ENCODE measurements around the gene BTBD8. TPM values are rescaled to one million over a fixed set of nuclear protein-coding genes. Genes with fewer than 3 reads are reported as not detected.

Gene BTBD8
- total RNA-seq, 4 donors from 2014 or later = 0.90 to 5.7 (median 3.4) TPM

DNA sequence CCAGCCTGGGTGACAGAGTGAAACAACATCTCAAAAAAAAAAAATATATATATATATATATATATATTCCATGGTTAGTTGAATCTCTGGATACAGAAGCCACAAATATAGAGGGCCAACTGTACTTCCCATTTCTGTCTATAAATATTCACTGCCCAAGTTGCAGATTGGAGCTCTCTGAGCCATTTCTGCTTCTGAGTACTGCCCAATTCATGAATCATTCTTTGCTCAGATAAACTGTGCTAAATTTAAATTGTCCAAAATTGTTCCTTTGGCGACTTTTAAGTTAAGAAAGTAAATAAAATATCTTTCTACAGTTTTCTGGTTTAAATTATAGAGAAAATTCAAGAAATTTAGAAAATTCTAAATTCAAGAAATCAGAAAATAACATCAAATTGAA, 114.4 kb downstream of the BTBD8 start:
- ATAC-seq = no peak
- Histone ChIP-seq H3K9me3 (no peaks in the 10 kb centered on the region), H3K4me1 (no peaks in the 10 kb centered on the region), H3K27me3 (no peaks in the 10 kb centered on the region), H3K4me3 (no peak overlapping the region), H3K27ac (no peak overlapping the region), H3K36me3 (no peaks in the 10 kb centered on the region)
- TF ChIP-seq POLR2A (IDR thresholded peaks at IDR 0.05) = no peak
- TF ChIP-seq, protein P1, sequence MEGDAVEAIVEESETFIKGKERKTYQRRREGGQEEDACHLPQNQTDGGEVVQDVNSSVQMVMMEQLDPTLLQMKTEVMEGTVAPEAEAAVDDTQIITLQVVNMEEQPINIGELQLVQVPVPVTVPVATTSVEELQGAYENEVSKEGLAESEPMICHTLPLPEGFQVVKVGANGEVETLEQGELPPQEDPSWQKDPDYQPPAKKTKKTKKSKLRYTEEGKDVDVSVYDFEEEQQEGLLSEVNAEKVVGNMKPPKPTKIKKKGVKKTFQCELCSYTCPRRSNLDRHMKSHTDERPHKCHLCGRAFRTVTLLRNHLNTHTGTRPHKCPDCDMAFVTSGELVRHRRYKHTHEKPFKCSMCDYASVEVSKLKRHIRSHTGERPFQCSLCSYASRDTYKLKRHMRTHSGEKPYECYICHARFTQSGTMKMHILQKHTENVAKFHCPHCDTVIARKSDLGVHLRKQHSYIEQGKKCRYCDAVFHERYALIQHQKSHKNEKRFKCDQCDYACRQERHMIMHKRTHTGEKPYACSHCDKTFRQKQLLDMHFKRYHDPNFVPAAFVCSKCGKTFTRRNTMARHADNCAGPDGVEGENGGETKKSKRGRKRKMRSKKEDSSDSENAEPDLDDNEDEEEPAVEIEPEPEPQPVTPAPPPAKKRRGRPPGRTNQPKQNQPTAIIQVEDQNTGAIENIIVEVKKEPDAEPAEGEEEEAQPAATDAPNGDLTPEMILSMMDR (IDR thresholded peaks at IDR 0.05 in 4 of 5, conservative IDR thresholded peaks at IDR 0.05 in 1 of 5) = no peak
- in situ Hi-C loops (cut with MboI; ENCODE audit: low sequenced_read_pairs in 4 of 4) = no loop called here
- intact Hi-C loops (cut with DNase I; ENCODE audit: low total_unique reads) = no loop called here
- DNase-seq = no peak

DNA sequence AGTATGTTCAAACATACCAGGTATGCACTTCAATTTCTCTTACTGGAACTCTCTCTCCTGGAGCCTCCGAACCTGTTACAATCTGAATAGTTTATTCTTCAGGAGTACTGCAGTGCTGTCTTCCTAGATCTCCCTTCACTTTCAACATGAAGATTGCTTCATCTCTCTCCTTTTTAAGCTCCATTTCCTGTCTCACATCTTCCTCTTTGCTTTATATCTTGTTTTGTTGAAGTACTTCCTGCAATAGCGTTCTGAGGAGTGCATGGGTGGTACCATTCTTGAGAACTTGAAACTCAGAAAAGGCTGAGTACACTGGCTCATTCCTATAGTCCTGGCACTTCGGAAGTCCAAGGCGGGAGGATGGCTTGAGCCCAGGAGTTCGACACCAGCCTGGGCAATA, 121.8 kb downstream of the BTBD8 start:
- H3K4me1 ChIP-seq = no peaks in the 10 kb centered on the region
- no peak overlapping the region for H3K4me3 ChIP-seq
- TF ChIP-seq, protein P1 (IDR thresholded peaks at IDR 0.05 in 4 of 5, conservative IDR thresholded peaks at IDR 0.05 in 1 of 5) = no peak
- TF ChIP-seq POLR2A (IDR thresholded peaks at IDR 0.05) = no peak
- no peaks in the 10 kb centered on the region for H3K27me3 ChIP-seq
- no peaks in the 10 kb centered on the region for H3K36me3 ChIP-seq
- ATAC-seq (no peak), DNase-seq (no peak)
- no peak overlapping the region for H3K27ac ChIP-seq
- intact Hi-C loops (cut with DNase I; ENCODE audit: low total_unique reads) (no loop called here), in situ Hi-C loops (cut with MboI; ENCODE audit: low sequenced_read_pairs in 4 of 4) (no loop called here)
- H3K9me3 ChIP-seq = no peaks in the 10 kb centered on the region

DNA sequence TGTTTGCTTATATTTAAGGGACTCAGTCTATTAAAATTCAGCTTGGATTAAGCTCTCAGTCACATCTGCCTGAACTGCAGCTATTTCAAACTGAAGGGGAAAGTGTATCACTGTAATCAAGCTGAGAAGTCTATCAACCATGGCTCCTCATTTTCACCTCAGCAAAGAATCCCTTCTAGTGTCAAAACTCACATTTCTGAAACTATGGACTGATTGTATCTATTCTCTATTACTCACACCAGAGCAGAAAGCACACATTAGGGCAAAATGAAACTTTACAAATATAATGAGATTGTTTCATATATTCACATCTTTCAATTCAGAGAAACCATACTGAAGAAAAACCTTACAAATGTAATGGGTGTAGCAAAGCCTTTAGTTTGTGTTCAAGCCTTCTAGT, 123.0 kb downstream of the BTBD8 start:
- intact Hi-C loops (cut with DNase I; ENCODE audit: low total_unique reads) = no loop called here
- Histone ChIP-seq H3K27ac (no peak overlapping the region), H3K36me3 (no peaks in the 10 kb centered on the region), H3K9me3 (no peaks in the 10 kb centered on the region), H3K4me1 (no peaks in the 10 kb centered on the region), H3K4me3 (no peak overlapping the region), H3K27me3 (no peaks in the 10 kb centered on the region)
- no peak for ATAC-seq
- TF ChIP-seq, protein P1 (IDR thresholded peaks at IDR 0.05 in 4 of 5, conservative IDR thresholded peaks at IDR 0.05 in 1 of 5) = no peak
- no peak for TF ChIP-seq POLR2A (IDR thresholded peaks at IDR 0.05)
- no peak for DNase-seq
- in situ Hi-C loops (cut with MboI; ENCODE audit: low sequenced_read_pairs in 4 of 4) = no loop called here

DNA sequence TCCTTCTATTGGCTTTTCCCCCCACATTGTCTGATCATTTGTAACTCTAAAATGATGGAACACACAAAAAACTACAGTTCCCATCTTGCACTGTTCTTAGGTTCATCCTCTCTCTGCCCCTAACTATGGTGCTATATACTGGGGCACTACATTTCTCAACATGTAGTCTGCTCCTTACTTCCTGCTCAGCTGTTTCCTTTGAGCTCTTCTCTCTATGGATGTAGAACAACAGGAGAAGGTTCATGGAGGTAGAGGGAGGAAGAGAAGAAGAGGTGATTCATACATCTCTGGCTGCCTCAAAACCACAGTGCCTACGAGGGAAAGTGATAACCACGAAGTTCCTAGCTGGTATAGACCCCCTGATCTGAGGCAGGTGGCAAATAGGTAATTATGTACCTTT, 130.6 kb downstream of the BTBD8 start:
- no peaks in the 10 kb centered on the region for H3K36me3 ChIP-seq
- ATAC-seq = no peak
- H3K27me3 ChIP-seq = no peaks in the 10 kb centered on the region
- no peak overlapping the region for H3K4me3 ChIP-seq
- no peak overlapping the region for H3K27ac ChIP-seq
- DNase-seq = no peak
- in situ Hi-C loops (cut with MboI; ENCODE audit: low sequenced_read_pairs in 4 of 4) = no loop called here
- H3K4me1 ChIP-seq = no peaks in the 10 kb centered on the region
- no peaks in the 10 kb centered on the region for H3K9me3 ChIP-seq
- intact Hi-C loops (cut with DNase I; ENCODE audit: low total_unique reads) = no loop called here
- no peak for TF ChIP-seq POLR2A (IDR thresholded peaks at IDR 0.05)
- TF ChIP-seq, protein P1 (IDR thresholded peaks at IDR 0.05 in 4 of 5, conservative IDR thresholded peaks at IDR 0.05 in 1 of 5) = no peak

DNA sequence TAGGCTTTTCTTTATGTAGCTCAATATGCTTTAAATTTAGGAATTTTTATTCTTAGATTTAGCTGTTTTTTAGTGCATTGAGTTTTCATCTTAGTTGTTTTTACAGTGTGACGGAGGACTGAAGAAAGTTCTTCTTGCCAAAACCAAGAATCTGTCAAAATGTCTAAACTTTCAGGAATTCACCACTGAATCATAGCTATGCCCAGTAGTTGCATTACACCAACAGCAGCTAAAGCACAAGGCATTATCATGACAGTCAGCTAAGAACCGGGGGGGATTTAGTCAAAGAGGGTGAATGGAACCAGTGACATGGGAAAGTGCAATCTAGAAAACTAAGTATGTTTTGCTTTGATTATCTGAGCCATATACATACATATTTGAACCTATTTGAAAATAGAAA, 131.0 kb downstream of the BTBD8 start:
- no peaks in the 10 kb centered on the region for H3K4me1 ChIP-seq
- no peaks in the 10 kb centered on the region for H3K9me3 ChIP-seq
- no peak overlapping the region for H3K4me3 ChIP-seq
- DNase-seq (no peak), ATAC-seq (no peak)
- H3K27ac ChIP-seq = no peak overlapping the region
- in situ Hi-C loops (cut with MboI; ENCODE audit: low sequenced_read_pairs in 4 of 4) = no loop called here
- intact Hi-C loops (cut with DNase I; ENCODE audit: low total_unique reads) = no loop called here
- no peak for TF ChIP-seq POLR2A (IDR thresholded peaks at IDR 0.05)
- TF ChIP-seq, protein P1 (IDR thresholded peaks at IDR 0.05 in 4 of 5, conservative IDR thresholded peaks at IDR 0.05 in 1 of 5) = no peak
- H3K36me3 ChIP-seq = no peaks in the 10 kb centered on the region
- no peaks in the 10 kb centered on the region for H3K27me3 ChIP-seq

Data from gastrocnemius medialis (tissue), 4 donors.